ENCODE results near the gene IKZF3.
"Not testable (repeated sequence)": the region's sequence is repeated elsewhere in the genome, so short reads cannot be mapped to it uniquely, and the experiment has no call there.

Gene IKZF3

DNA sequence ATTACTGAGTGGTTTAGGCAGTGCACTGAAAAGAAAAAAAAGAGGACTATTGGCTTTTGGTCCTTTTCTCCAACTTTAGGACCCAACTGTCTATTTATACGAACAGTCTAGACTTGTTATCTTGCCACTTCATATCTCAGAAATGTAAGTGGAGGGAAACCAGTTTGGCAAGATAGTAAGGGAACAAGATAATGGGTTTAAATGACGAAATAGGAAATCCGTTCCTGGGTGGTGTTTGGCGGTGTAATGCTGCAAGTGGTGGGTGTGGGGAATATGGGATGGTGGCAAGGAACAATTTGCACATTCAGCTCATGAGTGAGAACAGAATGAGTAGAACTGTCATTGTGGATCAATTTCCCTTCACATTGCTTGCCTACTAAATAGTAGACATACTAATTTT, 81.6 kb downstream of the IKZF3 start:
- DNase-seq (ENCODE audit: low read depth in 1 of 2, low spot score in 1 of 2), result no peak

DNA sequence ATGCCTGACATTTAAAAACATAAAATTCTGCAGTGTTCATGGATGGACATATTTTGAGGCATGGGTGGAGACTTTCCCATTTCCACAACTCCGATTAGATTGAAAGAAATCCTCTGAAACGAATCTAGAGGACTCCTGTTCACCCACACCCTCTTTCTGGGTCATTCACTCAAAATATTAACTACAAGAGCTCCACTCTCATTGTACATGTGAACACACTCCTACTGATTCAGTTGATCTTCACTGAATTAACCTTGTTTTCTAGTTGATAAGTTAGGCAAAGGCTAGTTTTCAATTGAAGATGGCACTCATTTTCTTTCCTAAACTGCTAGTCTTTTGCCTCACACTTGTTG, 82.3 kb downstream of the IKZF3 start:
- no peak for DNase-seq (ENCODE audit: low read depth in 1 of 2, low spot score in 1 of 2)

DNA sequence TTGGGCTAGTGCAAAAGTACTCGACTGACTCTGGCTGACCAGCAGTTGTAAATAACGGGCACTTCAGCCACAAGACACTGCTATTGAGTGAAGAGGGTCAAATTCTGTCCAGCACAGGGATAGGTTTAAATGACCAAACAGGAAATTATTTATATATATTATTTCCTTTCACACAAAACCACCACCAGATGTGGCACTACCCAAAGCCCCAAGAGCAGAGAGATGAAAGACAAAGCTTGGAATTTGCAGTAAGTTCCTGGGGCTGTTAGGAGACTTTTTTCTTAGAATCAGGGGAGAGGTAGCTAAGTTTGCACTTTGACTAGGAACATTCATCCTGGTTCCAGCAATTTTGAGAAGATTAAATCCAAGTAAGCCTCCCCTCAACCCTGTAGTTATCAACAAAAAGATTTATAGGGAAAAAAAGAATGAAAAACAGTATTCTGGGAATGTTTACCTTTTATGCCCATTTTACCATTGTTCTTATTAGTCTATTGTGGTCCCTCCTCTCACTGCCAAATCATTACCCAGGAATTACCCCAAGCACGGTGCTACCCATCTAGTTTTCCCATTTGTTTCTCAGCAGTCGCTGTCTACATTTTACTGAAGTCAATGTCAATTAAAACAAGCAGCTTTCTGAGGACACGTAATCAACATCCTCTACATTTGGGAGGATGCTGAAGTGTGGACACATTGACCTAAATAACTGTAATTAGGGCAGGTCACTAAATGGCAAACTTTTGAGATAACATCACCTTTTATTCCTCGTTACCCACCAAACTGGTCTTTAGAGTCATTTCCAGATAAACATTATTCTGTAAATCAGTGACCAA, 82.9 kb downstream of the IKZF3 start:
- DNase-seq (ENCODE audit: low read depth in 1 of 2, low spot score in 1 of 2), result no peak

DNA sequence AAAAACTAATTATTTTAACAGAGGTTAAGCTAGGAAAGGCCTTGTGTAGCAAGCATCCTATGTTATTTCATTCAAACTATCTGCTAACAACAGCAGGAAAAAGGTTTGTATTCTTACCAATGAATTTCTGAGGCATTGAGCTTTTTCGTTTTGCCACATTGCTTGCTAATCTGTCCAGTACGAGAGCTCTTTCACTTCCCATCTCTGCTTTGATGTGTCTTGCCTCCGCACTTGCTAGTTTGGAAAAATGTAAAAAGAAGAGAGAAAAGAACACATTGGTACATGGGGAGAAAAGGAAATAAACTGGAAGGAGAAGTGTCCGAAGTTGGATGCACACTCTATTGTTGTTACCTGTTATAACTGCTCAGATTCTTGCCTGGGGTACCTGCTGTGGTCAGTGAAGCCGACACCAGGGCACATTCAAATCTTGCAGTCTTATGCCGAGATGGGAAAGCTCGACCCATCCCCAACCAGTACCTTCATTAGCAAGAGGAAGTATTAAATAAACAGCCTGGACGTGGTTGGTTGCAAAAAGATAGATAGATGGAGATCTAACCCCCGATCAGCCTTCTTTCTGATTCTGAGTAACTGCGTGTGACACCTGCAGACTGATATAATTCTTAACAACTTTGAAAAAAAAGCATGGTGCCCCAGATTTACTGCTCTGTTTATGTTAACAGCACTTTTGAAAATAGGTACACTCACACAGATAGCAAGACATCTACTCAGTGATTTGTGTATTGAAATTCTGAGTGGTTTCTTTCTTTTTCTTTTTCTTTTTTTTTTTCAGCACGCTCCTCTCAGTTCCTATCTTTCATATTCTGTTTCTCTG, 86.4 kb downstream of the IKZF3 start:
- DNase-seq (ENCODE audit: low read depth in 1 of 2, low spot score in 1 of 2), result no peak

DNA sequence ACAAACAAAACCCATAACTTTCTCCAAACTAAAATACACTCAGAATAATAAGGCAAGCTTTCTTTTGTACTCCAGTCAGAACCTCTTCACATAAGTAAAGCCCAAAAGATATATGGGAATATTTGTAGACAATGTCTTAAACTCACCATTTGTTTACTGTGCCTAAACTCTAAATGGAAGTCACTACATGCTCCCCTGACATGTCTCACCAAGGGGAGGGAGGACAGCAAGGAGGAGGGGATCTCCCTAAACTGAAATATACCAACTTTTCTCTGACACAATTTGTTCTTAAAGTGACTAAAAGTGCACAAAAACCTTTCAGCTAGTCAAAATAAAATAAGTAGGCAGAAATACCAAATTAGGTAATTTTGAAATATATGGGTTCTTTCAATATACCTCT, 87.9 kb downstream of the IKZF3 start:
- no peak for DNase-seq (ENCODE audit: low read depth in 1 of 2, low spot score in 1 of 2)

DNA sequence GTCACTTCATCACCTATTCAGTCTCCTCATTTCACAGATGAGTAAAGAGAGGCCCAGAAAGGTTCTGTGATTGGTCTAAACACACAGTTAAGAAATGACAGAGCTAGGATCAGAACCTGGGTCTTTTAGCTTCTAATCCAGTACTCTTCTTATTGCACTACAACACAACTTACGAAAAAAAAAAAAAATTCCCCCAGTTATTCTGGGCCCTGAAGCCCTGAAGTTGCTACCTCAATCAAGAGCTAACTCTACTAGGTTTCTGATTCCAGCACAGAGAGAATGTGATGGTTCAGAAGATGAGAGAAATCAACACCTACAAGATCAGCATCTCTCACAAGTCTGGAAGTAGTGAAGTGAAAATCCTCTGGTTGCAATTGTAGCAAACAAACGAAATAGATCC, 89.1 kb downstream of the IKZF3 start:
- DNase-seq (ENCODE audit: low read depth in 1 of 2, low spot score in 1 of 2), result no peak

DNA sequence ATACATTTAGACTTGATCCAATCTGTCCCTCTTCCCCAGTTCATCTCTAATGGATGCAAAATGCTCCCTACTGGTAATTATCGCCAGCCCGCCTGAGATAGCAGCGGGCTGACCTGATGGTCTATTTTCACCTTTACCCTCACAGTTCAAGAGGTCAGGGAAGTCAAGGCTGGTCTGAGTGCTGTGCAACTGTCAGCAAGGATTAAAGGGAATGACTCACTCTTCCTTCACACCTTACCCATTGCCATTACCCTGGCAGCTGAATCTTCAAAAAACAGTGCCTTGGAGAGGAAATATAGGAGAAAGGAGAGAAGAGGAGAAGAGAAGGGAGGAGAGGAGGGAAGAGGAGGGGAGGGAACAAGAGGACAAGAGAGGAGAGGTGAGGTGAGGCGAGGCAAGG, 90.1 kb downstream of the IKZF3 start:
- no peak for DNase-seq (ENCODE audit: low read depth in 1 of 2, low spot score in 1 of 2)

DNA sequence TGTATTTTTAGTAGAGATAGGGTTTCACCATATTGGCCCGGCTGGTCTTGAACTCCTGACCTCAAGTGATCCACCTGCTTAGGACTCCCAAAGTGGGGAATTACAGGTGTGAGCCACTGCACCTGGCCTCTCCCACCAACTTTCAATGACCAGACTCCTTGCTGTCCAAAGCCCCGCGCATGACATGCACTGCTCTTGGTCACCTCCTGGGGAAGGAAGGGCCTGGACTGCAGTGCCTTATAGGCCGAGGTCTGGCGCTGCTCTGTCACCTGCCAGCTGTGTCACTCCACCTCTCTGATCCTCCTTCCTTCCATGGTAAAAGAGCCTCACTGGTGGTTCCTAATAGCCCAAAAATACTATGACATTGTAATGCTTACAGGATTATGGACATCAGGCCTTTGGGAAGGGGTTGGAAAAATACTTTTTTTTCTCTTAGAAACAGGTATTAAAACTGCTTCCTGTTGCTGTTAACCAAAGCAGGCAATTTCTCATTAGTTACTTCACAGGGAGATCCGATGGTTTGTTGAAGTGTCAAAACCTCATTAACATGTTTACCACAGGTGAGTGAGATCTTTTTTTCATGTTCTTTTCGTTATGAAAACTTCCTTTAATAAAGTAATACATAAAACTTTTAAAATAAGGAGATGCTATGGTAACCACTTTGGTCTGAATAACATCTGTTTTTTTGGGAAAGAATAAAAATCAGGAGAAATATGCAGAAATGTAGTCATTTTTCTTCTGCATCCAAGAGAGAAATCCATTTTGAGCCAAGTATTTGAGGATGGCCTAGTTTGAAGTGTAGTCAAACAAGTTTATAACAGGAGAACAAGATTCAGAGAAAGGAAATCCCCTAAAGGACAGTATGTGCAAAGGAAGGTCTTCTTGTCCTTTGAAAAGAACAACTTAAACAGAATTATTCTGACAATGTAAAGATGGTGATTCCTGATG, 90.9 kb downstream of the IKZF3 start:
- DNase-seq (ENCODE audit: low read depth in 1 of 2, low spot score in 1 of 2), result no peak

DNA sequence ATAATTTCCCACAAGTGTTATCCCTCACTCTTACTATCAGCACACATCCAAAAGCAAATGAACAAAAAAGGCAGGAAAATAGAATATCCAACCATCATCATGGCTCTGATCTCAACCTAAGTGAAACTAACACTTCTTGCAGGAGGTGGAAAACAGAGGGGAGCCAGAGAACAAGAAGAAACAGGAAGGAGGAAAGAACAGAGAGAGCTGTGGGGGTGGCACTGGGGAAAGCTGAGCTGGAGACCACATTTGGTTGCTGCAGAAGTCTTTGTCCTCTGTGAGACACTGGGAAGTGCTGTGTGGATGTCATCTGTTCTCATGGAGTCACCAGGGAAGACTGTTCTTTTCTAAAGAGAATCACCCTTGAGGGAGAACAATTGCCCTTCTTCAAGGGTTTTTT, 91.7 kb downstream of the IKZF3 start:
- no peak for DNase-seq (ENCODE audit: low read depth in 1 of 2, low spot score in 1 of 2)

DNA sequence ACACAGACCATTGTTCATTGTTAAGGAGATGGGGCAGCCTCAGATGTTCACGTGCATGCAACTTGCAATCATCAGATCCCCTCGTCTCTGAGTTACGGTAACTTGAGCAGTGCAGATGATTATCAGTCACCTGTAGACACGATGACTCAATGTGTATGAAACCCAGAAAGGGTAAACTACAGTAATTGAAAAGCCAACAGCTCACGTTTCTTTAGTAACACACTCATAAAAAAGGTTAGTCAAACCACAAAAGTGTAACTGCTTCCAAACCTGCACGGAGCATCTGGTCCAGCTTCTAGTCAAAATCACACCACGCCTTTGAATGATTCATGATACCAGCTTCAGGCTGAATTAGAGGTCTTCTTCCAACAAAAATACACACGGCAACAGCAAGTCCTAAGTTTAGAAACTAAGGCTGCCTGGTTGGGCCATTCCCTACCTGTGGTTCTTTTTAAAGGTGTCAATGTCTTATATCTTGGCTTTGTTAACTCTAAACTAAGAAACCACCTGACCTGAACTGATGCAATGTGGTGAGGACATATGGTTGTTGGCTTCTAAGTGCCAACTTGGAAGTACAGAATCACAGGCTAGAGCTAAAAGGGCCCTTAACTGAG, 94.0 kb downstream of the IKZF3 start:
- peak in 1 of 2 donors; percentile 34 for DNase-seq (ENCODE audit: low read depth in 1 of 2, low spot score in 1 of 2)

DNA sequence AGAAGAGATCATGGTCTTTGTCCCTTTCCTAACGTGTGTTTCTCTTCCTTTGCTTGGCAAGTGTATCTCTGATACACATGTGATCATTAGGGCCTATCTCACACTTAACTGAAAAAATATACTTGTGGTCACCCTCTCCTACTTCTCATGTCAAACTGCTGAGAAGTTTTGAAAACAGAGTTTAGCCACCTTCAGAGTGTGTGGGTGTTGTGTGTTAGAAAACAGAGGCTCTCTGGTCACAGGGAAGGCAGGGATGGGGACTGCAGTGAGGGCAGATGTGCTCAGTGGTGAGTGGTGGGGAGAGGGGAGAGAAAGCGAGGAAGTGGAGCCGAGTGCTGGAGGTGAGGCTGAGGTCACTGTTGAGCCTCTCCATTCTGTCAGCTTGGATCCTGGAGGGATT, 97.0 kb downstream of the IKZF3 start:
- no peak for DNase-seq (ENCODE audit: low read depth in 1 of 2, low spot score in 1 of 2)

DNA sequence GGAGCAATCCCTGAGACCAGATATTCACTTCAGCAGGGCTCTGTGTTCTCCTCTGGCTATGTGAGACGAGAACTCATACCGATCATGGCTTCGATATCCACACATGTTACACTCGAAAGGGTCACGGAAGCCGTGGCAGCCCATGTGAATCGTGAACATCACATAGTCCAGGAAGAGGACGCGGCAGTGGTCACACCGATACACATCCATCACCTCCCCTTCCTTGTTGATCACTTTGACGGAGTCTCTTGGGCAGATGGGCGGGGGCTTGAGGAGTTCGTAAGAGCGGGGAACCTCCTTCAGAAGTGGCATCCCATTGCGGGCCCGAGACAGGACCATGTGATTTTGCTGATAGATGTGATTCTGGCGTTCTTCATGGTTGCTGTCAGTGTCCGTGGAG, 98.3 kb downstream of the IKZF3 start:
- no peak for DNase-seq (ENCODE audit: low read depth in 1 of 2, low spot score in 1 of 2)

DNA sequence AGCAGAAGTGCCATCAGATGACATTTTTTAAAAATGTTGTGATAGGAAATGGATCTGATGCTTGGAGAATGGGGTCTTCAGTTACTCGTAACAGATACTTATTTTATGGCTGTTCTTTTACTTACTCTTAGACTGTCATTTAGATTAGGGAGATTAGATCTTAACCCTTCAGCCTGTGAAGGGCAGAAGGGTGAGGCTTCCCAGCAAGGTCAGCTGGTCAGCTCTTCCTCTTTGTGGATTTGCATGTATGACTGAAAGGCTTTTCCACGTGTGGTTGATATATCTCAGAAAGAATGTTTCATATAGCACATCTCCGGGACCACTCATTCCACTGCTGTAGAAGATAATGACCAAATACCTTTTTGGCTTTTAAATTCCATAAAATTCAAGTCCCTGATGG, 98.9 kb downstream of the IKZF3 start:
- DNase-seq (ENCODE audit: low read depth in 1 of 2, low spot score in 1 of 2), result no peak

DNA sequence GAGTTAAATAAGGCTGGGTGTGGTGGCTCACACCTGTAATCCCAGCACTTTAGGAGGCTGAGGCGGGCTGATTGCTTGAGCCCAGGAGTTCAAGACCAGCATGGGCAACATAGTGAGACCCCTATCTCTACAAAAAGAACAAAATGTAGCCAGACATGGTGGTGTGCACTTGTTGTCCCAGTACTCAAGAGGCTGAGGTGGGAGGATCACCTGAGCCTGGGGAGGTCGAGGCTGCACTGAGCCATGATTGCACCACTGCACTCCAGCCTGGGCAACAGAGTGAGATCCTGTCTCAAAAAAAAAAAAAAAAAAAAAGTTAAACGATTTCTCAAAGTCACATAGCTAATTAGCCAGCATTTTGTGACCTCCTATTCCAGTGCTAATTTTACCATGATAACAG, 99.9 kb downstream of the IKZF3 start:
- not testable (repeated sequence) for DNase-seq (ENCODE audit: low read depth in 1 of 2, low spot score in 1 of 2)

DNA sequence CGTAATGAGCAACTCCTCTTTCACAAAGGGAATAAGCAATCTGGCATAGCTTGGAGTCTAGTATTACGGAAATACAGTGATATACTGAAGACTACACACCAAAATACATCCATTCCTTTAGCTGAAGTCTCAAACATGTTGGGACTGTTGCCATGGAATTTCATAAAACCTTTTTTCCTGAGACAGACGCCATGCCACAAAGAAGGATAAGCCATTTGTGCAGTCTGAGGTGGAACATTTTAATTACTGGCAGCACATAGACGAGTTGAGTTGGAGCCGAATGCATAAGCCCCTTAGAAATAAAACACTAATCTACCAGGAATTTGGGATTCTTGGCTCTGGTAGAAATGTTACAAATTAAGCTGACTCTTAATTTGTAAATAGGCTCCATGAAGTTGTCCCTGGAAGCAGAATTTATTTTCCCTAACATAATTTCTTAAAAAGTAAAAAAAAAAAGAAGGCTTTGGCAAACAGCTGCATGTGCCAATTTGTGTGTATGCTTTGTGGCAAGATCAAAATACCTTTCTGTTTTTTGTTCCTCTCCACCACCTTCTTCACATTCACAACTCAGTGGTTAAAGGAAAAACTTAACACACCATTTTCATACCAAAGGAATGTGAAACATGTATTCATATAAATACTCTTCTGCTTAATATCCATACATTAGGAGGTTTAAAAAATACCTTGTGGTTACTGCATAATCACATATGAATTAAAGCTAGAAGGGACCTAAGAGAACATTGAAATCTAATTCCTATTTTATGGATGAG, 100.9 kb downstream of the IKZF3 start:
- DNase-seq (ENCODE audit: low read depth in 1 of 2, low spot score in 1 of 2), result no peak

DNA sequence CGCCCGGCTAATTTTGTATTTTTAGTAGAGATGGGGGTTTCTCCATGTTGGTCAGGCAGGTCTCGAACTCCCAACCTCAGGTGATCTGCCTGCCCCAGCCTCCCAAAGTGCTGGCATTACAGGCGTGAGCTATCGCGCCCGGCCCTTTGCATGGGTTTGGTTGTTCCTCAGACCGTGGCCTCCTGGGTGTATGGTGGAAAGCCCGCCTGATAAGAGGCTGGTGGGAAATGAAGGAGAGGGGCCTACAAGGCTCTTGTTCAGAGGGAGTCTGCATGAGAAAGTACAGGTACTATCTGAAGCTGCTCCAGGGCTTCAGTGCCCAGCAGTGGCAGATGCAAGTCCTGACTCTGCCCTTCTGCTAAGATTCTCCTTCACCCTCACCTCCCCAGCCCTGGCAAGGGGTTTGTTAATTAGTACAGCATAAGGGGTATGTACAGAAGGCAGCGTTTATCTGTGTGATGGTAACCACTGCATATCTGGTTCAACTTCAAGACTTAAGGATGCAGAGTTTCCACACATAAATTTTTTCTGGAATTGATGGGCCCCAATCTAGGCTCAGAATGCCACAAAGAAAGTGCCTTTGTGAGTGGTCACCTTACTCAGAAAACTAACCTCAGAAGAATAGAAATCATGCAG, 102.1 kb downstream of the IKZF3 start:
- DNase-seq (ENCODE audit: low read depth in 1 of 2, low spot score in 1 of 2), result no peak

DNA sequence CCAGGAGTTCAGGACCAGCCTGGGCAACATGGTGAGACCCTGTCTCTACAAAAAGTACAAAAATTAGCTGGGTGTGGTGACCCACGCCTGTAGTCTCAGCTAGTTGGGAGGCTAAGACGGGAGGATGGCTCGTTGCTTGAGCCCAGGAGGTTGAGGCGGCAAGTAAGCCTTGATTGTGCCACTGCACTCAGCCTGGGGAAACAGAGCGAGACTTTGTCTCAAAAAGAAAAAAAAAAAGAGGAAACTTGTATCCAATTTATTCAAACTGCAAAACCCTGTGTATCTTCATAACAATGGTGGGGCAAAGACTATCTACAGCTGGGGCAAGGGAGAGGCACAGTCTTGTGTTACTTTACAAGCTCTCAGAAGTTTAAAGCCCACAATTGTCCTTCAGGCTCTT, 104.9 kb downstream of the IKZF3 start:
- no peak for DNase-seq (ENCODE audit: low read depth in 1 of 2, low spot score in 1 of 2)

DNA sequence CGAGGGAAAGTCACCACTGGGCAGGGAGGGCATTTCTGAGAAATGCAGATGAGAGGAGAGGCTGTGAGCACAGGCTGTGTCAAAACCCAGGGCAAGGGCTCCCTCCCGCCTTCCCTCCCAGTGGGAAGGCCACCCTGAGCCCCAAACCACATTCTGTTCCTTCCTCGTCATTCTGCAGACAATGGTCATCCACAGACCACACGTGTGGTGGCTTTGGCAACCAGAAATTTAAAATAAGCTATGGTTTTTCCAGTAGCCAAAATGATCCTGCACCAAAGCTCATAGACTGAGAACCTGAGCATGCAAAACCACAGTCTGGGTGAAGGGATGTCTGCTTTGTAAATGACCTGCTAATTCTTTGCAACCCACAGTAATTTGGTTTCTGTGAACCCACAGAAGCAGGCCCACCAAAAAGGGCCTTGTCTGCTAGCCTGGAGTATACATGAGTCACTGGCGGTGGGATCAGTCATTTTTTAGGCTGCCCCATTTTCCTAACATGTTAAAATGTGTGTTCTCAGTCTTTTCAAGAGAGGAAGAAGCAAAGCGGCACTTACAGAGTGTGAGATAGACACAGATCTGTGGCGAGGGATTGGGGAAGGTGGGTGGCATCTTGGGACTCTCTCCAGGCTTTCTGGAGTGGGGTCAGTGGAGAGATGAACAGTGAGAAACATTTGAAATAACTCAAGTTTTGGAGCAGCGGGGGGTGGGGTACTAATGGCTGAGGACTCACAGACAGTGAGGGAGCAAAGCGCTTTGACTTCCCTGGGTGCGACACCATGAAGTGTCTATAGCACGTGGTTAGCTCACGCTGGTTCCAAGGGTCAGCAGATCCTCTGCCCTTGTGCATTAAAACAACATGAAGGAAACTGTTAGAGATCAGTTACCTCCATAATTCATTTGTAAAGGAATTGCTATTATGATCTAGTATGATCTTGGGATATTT, 105.9 kb downstream of the IKZF3 start:
- peak in 1 of 2 donors; percentile 27 for DNase-seq (ENCODE audit: low read depth in 1 of 2, low spot score in 1 of 2)
